HG02763 (cell line): ENCODE data around the gene CHD2.

Experiments used
- ATAC-seq: cut with Tn5 transposase; IDR thresholded peaks from one replicate; pipeline ENCODE4 v1.9.1; 2021; ENCODE audit warnings: mild to moderate bottlenecking, moderate library complexity; ENCODE audit not compliant: unreplicated experiment

The CHD2 gene

DNA sequence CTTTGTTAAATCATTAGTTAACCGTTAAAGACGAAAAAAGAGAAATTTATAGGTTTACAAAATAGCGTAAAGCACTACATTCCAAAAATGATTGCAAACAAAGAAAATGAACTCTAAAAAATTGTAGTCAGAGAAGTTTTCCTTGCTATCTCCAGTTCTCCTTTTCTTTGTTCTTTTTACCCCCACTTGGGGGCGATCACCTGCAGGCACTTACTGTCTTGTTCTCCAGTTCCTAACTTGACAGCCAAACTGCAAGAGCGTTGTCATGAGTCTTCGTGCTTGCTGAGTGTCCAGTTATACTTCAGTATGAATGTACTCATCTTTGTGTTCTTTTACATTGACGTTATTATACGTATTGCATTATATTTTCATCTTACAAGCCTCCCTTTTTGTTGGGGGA is 54.5 kb downstream of the CHD2 start:
- ATAC-seq: no peak

GRCh38 chr15:92955706-92956105 is 55.6 kb downstream of the CHD2 start:
- ATAC-seq: no peak

DNA sequence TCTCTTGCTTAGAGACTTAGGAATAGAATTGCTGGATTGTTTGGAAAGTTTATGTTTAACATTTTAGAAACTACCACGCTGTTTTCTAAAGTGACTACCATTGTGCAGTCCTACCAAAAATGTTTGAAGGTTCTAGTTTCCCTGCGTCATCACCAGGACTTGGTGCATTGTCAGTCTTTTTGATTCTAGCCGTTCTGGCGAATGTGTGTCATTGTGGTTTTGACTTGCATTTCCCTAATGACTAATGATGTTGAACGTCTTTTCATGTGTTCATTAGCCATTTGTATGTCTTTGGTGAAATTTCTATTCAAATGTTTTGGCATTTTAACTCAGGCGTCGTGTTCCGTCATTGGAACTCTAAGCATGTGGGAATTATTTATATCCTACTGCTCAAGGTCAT is 58.0 kb downstream of the CHD2 start:
- no peak for ATAC-seq

- ATAC-seq: no peak
Observed at GRCh38 chr15:92959219-92959618, 59.1 kb downstream of the CHD2 start.

DNA sequence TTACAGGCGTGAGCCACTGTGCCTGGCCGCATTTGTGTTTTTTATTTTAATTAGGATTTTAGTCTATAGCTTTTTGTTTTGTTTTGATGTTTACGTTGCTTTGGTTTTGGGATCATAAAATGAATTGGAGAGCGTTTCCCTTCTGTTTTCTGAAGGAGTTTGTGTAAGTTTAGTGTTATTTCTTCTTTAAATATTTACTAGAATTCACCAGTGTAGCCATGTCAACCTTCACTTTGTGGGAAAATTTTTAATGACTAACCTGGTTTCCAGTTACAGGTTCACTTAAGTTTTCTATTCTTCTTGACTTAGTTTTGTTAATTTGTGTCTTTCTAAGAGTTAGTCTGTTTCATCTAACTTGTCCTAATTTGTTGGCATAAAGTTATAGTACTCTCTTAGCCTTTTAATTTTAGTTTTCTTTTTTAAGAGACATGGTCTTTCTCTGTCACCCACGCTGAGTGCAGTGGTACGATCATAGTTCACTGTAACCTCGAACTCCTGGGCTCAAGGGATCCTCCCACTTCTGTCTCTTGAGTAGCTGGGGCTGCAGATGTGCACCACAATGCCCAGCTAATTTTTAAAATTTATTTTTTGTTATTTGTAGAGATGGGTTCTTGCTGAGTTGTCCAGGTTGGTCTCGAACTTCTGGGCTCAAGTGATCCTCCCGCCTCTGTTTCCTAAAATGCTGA is 61.0 kb downstream of the CHD2 start:
- ATAC-seq: no peak

- no peak for ATAC-seq
Observed at GRCh38 chr15:92962914-92963313, 62.8 kb downstream of the CHD2 start.

GRCh38 chr15:92963794-92964193 is 63.7 kb downstream of the CHD2 start:
- no peak for ATAC-seq

DNA sequence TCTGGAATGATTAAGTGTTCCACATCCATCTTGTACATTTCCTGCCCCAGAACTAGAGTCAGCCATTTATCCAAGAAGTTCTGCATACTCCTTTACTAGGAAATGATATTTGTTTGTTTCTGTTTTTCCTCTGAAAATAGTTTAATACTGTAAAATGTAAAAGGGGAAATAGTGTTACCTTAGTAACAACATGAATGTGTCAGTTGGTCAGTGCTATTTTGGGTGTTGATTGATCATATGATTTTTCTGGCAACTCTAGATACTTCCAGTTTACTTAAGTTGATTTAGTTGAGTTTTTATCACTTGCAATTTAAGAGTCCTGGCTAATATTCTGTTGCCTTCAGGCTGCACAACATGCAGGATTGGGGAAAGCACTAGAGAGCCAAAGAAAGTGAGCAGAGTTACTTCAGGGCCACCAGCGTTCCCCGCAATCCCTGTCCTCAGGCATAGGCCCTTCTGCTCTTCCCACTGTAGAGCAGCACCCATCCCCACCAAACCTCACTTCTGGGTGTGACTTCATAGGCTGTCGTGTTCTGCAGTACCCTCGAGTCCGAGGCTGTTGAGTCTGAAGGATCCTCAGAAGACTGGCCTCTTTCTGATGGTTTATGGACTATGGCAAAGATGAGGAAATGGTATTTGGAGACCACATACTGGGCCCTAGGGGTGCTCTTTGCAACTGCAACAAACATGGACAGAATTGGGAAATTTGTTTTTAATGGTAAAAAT is 69.0 kb downstream of the CHD2 start:
- no peak for ATAC-seq

DNA sequence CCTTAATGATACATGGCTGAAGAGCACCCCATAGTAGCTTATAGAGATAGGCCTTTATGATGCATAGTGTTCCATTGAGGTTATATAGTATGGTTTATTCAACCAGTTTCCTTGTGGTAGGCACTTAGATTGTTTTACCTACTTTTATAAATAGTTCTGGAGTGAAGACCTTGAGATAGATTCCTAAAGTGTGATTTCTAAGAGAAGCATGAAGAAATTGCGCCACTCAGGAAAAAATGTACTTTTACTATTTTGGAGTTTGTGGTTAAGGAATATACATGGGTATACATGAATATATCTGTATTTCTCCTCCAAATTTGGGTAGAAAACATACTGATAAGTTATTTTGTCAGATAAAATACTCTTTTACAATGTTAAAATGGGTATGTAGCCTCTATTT is 70.5 kb downstream of the CHD2 start:
- ATAC-seq: no peak

DNA sequence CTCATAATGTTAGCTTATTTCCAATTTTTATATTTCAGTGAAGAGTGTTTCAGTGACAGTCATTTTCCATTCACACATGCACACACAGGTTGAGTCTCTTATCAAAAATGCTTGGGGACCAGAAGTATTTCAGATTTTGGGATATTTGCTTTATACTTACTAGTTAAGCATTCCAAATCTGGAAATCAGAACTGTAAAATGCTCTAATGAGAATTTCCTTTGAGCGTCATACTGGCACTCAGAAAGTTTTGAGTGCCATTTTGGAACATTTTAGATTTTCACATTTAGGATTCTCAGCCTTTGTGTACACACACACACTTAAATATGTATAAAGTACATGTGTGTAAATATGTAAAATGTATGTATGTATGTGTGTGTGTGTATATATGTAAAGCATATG is 71.0 kb downstream of the CHD2 start:
- no peak for ATAC-seq

DNA sequence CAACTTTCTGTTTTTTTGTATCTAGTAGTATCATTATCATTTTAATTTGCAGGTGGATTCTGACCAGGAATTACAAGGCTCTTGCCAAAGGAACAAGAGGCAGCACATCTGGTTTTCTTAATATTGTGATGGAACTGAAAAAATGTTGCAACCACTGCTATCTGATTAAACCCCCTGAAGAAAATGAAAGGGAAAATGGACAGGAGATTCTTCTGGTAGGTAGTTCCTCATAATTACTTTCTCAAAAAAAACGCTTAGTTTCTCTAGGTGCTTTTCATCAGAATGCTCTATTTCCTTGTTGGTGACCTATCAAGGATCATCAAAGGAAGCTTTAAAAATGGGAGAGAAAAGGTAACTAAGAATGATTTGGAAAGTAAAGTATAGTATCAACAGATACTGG is 71.6 kb downstream of the CHD2 start:
- no peak for ATAC-seq

DNA sequence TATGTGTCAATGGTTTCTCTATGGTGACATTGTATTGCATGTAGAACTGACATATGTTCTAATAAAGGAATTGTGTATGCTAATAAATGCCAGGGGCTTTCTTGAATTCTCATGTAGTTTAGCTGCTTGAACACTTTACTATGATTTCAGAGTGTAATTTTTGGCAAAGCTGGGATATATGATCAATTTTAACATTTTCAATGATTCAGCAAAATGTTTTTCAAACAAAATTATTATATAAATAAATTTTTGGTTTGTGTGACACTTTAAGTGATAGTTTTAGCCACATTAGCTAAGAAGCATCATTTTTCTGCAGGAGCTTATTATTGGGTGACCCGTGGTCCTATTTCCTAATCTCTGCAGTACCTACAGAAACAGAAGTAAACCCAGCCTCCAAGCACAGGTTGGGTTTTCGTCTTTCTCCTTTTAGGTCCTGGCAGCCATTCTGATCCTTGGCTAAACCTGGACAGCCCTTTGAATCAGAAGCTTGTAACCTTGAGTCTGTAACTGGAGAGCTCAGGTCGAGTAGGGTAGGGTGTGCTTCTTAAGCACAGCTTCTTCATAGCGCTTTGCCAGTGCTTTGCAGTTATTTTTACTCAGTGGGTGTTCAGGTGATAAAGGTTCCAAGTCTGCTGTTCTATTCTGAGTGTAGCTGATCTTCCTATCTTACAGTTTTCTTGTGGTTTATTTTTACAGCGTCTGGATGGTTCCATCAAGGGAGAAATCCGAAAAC is 74.2 kb downstream of the CHD2 start:
- no peak for ATAC-seq

DNA sequence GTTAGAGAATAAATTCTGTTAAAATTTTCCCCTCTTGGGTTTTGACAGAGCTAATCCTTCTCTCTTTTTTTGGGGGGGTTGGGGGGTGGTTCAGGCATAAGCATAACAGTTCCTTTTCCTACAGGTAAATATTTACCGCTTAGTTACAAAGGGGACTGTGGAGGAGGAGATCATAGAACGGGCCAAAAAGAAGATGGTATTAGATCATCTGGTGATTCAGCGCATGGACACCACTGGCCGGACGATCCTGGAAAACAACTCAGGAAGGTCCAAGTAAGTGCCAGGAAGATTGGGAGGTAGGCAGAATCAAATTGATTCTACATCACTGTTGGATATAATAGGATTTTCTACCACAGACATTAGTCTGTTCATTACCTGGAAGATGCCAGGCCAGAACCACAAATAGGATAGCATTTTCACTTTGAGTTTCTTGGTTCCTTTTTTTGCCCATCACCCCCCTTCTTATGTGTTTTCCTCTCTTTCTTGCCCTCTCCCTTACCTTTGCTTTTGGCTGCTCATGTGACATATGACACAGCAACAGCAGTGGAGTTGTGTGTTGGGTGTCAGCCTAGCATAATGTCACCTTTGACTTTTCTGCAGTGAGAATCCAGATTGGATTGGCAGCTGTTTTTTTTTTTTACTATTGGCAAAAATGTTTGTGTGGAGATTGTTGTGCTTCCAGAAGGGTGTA is 79.0 kb downstream of the CHD2 start:
- ATAC-seq: no peak

- ATAC-seq: no peak
Observed at GRCh38 chr15:92981333-92981732, 81.2 kb downstream of the CHD2 start.

DNA sequence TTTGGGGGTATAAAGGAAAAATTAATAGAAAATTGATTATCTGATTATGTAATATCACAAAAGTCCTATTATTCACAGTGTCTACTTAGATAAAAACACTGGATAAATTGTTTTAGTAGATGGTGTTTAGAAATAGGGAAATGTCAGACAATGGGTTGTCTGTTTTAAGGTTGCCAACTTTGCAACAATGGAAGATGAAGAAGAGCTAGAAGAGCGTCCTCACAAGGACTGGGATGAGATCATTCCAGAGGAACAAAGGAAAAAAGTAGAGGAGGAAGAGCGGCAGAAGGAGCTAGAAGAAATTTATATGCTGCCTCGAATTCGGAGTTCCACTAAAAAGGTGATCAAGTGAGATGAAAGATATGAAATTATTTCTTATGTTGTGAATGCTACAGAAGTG is 84.0 kb downstream of the CHD2 start:
- ATAC-seq: no peak

- ATAC-seq: peak; percentile 75
Observed at GRCh38 chr15:92989470-92989869, 89.3 kb downstream of the CHD2 start.

DNA sequence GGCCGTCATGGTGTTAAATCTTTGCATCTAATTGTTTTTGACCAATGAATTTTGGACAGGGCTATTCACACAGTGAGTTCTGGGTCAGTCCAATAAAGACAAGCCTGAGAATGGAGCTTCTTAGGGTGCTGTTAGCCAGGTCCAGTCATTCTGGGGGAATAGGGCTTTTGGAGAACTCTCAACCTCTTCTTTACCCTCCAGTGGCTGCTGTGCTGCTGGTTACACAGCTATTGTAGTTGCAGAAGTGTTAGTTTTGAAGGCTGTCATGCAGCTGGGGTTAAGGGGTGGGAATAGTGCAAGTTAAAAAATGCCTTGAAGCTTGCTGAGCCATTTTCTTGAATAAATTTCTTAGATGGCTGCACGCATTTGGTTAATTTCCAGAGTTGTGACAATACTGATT is 89.9 kb downstream of the CHD2 start:
- no peak for ATAC-seq

GRCh38 chr15:92992720-92993119 is 92.6 kb downstream of the CHD2 start:
- ATAC-seq: no peak

DNA sequence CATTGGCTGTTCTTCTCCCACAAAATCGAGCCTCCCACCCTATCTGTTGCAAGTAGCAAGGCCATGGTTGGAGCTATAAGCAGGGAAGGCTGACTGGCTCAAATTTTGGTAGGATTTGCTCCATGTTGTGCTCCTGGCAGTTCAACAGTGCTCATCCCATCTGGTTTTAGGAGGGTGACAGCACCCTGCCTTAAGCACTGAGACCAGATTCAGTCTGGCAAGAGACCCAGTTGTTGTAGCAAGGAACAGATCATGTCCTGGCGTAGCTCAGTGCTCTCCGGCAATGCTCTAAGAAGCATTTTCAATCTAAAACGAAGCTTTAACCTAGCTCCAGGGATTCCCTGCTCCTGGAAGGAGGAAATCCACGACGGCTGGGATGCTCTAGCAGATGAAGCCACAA is 97.7 kb downstream of the CHD2 start:
- ATAC-seq: no peak

- ATAC-seq: no peak
Observed at GRCh38 chr15:93001156-93001555, 101.0 kb downstream of the CHD2 start.

DNA sequence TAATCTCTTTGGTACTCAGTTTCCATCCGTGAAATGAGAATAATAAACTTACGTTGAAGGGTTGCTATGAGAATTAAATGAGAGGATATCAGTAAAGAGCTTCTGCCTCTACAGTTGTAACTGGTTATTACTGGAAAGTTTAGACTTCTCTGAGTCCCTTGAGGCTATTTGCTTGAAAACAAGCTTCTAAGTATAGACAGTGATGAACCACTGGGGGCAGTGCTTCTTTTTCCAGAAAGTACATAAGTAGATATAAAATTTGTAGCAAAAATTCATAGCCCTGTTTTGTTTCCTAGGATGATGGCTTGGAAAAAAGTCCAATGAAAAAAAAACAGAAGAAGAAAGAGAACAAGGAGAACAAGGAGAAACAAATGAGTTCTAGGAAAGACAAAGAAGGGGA is 101.8 kb downstream of the CHD2 start:
- ATAC-seq: no peak

- ATAC-seq: no peak
Observed at GRCh38 chr15:93005133-93005532, 105.0 kb downstream of the CHD2 start.
